ENCODE measurements around the gene B9D1.

DNA sequence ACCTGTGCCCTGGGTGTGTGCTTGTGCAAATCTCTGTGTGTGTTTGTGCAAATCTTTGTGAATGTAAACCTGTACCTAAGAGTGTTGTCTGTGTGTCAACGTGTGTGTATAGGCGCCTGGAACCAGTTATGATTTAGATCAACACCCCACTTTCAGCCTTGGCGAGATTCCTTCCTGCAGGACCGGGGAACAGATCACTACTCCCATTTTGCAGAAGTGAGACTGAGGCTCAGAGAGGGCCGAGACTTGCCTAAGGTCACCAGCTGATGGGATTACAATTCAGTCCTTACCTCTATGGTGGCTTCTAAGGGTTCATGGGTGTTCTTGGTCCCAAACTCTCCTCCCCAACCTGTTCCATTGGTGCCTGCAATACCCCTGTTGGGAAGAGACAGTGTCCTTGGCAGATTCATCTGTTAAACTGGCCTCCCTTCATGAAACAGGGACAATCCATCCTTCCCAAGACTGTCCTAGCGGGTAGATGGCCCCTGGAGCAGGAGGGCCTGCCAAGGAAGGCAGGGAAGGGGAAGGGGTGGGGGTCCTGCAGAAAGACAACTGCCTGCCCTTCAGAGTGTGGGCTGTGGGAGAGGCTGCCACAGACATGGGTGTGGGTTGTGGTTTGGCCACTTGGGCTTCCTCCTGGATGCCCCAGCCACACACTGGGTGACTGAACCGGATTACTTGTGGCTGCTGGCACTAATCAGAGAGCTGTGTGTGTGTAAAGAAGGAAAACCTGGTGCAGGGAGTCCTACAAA lies 8.9 kb upstream of the B9D1 start:
- TF ChIP-seq, protein P1, sequence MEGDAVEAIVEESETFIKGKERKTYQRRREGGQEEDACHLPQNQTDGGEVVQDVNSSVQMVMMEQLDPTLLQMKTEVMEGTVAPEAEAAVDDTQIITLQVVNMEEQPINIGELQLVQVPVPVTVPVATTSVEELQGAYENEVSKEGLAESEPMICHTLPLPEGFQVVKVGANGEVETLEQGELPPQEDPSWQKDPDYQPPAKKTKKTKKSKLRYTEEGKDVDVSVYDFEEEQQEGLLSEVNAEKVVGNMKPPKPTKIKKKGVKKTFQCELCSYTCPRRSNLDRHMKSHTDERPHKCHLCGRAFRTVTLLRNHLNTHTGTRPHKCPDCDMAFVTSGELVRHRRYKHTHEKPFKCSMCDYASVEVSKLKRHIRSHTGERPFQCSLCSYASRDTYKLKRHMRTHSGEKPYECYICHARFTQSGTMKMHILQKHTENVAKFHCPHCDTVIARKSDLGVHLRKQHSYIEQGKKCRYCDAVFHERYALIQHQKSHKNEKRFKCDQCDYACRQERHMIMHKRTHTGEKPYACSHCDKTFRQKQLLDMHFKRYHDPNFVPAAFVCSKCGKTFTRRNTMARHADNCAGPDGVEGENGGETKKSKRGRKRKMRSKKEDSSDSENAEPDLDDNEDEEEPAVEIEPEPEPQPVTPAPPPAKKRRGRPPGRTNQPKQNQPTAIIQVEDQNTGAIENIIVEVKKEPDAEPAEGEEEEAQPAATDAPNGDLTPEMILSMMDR (IDR thresholded peaks at IDR 0.05 in 4 of 5, conservative IDR thresholded peaks at IDR 0.05 in 1 of 5) = no peak
- TF ChIP-seq POLR2A (IDR thresholded peaks at IDR 0.05) = no peak
